AG04450 (cell line): ENCODE data around the gene SCUBE3. TPM values are rescaled to one million over a fixed set of nuclear protein-coding genes. Genes with fewer than 3 reads are reported as not detected.

ENCODE experiments used
- CTCF ChIA-PET: fragments of 300-600, 350-600 bp; formaldehyde crosslinking; extraction: SDS; loops from one replicate; lab custom pipeline; 2022; ENCODE audit warnings: antibody characterized with exemption, inconsistent platforms; lab: Charles Lee
- POLR2A ChIA-PET: fragments of 350-600 bp; formaldehyde crosslinking; extraction: SDS; loops from one replicate; lab custom pipeline; 2021; ENCODE audit warnings: antibody characterized with exemption, inconsistent platforms; lab: Yijun Ruan, JAX
- DNase-seq: peaks from one replicate; pipeline ENCODE4 v3.0.0-alpha.2; 2011; ENCODE audit warnings: low read depth, low spot score
- H3K27ac ChIP-seq: one replicate; pipeline ENCODE4 v1.5.1; 2012; ENCODE audit warnings: low read depth, low read length, control low read depth
- H3K27me3 ChIP-seq: one replicate; pipeline ENCODE4 v1.6.0; 2012; ENCODE audit warnings: low read length; ENCODE audit not compliant: control insufficient read depth, insufficient read depth
- H3K4me3 ChIP-seq: 2 replicates; pipeline ENCODE4 v1.5.1; 2011; ENCODE audit warnings: mild to moderate bottlenecking, low read depth, low read length, control low read depth
- H3K9me3 ChIP-seq: 2 replicates; pipeline ENCODE4 v1.5.1; 2012; ENCODE audit warnings: low read length; ENCODE audit not compliant: control insufficient read depth, insufficient read depth
- polyA plus RNA-seq: library from polyadenylated mRNA; depleted of rRNA; stranded (reverse); fragments of >200 nt; gene quantifications from 2 replicates; pipeline ENCODE4 v1.2.3, GENCODE V29; 2011
- TF ChIP-seq, protein P1 (sequence below): IDR thresholded peaks from 2 replicates; pipeline ENCODE4 v1.5.1; 2011; ENCODE audit warnings: low read depth, low read length, control low read depth, inconsistent platforms

Gene SCUBE3
- polyA plus RNA-seq, 1 experiment, result 6.7 TPM

DNA sequence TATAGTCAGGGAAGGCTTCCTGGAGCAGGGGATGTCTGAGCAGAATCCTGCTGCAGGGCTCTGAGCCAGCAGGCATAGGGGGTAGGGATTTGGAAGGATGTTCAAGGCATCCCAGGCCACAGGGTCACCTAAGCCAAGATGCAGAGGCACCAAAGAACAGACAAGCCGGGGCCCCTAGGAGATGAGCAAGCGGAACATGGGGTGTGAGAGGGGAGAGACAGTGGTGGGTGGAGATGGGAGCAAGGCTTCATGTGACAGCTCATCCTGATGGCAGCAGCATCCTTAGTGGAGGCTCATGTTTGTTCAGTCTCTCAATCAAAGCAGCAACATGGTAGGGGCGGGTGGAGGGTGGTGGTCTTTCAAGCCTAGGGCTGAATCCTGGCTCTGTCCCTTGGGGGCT lies 42.9 kb upstream of the SCUBE3 start:
- POLR2A ChIA-PET, result no interaction called here
- no peak overlapping the region for H3K4me3 ChIP-seq
- no peaks in the 10 kb centered on the region for H3K9me3 ChIP-seq
- no peak overlapping the region for H3K27ac ChIP-seq
- DNase-seq, result no peak
- H3K27me3 ChIP-seq, result no peaks in the 10 kb centered on the region
- TF ChIP-seq, protein P1, sequence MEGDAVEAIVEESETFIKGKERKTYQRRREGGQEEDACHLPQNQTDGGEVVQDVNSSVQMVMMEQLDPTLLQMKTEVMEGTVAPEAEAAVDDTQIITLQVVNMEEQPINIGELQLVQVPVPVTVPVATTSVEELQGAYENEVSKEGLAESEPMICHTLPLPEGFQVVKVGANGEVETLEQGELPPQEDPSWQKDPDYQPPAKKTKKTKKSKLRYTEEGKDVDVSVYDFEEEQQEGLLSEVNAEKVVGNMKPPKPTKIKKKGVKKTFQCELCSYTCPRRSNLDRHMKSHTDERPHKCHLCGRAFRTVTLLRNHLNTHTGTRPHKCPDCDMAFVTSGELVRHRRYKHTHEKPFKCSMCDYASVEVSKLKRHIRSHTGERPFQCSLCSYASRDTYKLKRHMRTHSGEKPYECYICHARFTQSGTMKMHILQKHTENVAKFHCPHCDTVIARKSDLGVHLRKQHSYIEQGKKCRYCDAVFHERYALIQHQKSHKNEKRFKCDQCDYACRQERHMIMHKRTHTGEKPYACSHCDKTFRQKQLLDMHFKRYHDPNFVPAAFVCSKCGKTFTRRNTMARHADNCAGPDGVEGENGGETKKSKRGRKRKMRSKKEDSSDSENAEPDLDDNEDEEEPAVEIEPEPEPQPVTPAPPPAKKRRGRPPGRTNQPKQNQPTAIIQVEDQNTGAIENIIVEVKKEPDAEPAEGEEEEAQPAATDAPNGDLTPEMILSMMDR, result no peak
- CTCF ChIA-PET, result interaction anchor here (0.6 kb wide), 1 partner anchor 519 kb away, joined by 9 read pairs; no protein-coding TSS in a partner anchor

DNA sequence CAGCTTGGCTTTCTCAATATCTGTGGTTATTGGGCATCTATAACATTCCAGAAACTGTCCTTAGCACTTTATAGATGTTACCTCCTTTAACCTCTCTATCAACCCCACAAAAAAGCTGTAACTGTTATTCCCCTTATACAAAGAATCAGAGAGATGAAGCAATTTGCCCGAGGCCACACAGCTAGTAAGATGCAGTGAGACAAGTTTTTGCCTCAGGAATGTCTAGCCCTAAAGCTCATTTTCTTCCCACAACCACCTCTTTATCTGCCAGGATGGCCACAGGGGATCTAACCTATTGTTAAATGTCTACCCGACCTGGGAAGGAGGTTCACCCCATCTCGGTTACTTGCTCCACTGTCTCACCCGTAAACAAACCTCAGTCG lies 40.7 kb upstream of the SCUBE3 start:
- TF ChIP-seq, protein P1, result no peak
- Histone ChIP-seq H3K27ac (no peak overlapping the region), H3K27me3 (no peaks in the 10 kb centered on the region), H3K4me3 (no peak overlapping the region), H3K9me3 (no peaks in the 10 kb centered on the region)
- CTCF ChIA-PET, result interaction anchor here (2.7 kb wide), 1 partner anchor 33 kb away, joined by 8 read pairs; no protein-coding TSS in a partner anchor
- no peak for DNase-seq
- POLR2A ChIA-PET, result no interaction called here

DNA sequence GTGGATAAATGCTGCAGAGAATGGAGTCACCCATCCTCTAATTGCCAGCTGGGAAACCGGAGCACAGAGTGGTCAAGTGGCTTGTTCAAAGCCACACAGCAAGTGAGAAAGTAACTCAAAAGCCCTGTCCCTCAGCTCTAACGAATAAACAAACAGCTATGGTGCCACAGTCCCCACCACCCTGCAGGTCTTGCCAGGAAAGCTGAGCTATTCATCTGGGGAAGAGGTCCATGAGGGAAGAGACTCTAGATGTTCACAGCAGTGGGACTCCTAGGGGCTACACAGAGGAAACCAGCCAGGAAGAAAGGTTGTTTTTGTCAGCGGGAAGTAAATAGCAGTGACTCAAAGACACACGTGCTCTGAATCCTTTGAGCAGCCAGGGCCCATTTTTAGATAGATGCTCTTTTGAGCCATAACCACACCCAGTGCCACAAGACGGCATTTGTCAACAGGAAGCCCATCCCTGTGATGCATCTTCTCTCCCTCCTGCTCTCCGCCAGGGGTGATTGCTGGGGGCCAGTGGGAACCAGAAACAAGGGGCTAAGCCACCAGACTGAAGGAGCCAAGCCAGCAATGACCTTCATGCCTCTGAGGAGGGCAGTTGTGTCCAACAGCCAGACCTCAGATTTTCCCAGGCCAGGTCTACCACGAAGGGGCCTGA lies 40.2 kb upstream of the SCUBE3 start:
- Histone ChIP-seq H3K9me3 (no peaks in the 10 kb centered on the region), H3K27ac (no peak overlapping the region), H3K4me3 (no peak overlapping the region), H3K27me3 (no peaks in the 10 kb centered on the region)
- ChIA-PET POLR2A (no interaction called here), CTCF (interaction anchor here (2.7 kb wide), 1 partner anchor 32 kb away, joined by 8 read pairs; no protein-coding TSS in a partner anchor)
- DNase-seq, result no peak
- TF ChIP-seq, protein P1, result no peak

DNA sequence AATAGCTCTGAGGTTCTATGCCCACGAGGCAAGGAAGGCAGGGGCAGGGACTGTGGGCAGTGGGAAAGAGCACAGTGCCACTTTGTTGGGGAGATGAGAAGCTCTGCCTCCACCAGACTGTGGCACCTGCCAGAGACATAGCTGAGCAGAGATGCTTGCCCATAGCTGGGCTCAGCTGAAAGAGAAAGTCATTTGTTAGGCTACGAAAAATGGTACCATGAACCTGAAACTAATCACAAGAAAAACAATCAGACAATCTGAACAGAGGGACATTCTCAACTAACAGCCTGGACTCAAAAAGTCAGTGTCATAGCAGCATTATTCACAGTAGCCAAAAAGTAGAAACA lies 39.7 kb upstream of the SCUBE3 start:
- Histone ChIP-seq H3K27me3 (no peaks in the 10 kb centered on the region), H3K27ac (no peak overlapping the region), H3K9me3 (no peaks in the 10 kb centered on the region), H3K4me3 (no peak overlapping the region)
- CTCF ChIA-PET, result interaction anchor here (2.7 kb wide), 1 partner anchor 32 kb away, joined by 8 read pairs; no protein-coding TSS in a partner anchor
- DNase-seq, result no peak
- POLR2A ChIA-PET, result no interaction called here
- TF ChIP-seq, protein P1, result no peak

DNA sequence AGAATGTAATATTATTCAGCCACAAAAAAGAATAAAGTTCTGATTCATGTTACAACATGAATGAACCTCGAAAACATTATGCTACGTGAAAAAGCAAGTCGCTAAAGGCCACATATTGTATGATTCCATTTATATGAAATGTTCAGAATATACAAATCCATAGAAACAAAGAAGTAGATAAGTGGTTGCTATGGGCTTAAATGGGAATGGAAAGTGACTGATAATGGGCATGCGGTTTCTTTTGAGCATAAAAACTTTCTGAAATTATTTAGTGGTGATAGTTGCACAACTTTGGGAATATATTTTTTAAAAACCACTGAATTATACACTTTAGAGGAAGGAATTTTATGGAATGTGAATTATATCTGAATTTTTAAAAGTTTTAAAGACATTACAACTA lies 39.3 kb upstream of the SCUBE3 start:
- Histone ChIP-seq H3K4me3 (no peak overlapping the region), H3K9me3 (no peaks in the 10 kb centered on the region), H3K27ac (no peak overlapping the region), H3K27me3 (no peaks in the 10 kb centered on the region)
- TF ChIP-seq, protein P1, result no peak
- ChIA-PET CTCF (interaction anchor here (0.6 to 2.7 kb wide), 2 partner anchors 31 to 66 kb away, joined by 3 to 8 read pairs; no protein-coding TSS in a partner anchor), POLR2A (no interaction called here)
- DNase-seq, result no peak
